ENCODE measurements around the gene SP2.

SP2 gene

GRCh38 chr17:47891545-47892088, 4.4 kb upstream of the SP2 start:
- Mint-ChIP-seq H3K4me1 (ENCODE audit: low read depth) (peaks cover 20% of the 10 kb centered on the region), H3K9me3 (no peaks in the 10 kb centered on the region), H3K27me3 (ENCODE audit: low read depth) (no peaks in the 10 kb centered on the region), H3K36me3 (ENCODE audit: low read depth) (peaks cover 1% of the 10 kb centered on the region), H3K4me3 (no peak overlapping the region), H3K27ac (peak overlapping the region; percentile 45)
- no peak for DNase-seq (ENCODE audit: low spot score)

DNA sequence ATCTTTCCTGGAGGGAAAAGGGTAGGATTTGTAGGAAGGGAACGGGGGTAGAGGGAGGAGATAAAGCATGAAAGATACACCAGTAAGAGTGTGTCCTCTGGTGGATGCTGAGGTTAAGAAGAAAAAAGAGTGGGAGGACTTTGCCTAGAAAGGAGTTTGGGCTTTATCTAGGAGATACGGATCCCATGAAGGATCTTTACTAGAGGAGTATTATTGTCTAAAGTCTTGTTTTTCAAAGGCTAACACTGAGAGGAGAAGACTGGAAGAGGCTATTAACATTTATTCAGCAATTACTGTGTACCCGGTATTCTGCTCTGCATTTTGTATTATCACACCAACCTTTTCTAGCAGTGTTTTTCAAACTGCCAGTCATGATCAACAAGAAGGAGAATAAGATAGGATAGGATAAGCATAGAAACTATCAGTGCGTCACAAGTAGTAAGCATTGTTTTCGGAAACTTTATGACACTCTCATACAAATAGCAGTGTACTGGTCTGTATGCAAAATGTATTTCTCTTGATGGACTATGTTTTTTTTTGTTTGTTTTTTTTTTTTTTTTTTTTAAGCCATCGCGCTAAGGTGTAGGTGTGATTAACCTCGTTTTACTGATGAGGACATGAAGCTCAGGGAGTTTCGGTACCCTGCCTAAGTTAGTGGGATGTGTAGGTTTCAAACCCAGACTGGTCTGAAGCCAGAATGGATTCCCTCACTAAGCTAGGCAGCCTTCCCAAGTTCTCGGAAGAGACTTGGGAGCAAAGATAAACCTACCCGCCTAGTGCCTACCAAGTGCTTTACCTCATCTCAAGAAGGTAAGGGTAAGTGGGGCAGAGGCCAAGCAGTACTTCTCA, 1.3 kb upstream of the SP2 start:
- H3K4me1 Mint-ChIP-seq (ENCODE audit: low read depth), result peaks cover 36% of the 10 kb centered on the region

GRCh38 chr17:47895347-47895855, 635 bp upstream of the SP2 start:
- Mint-ChIP-seq H3K9me3 (no peaks in the 10 kb centered on the region), H3K4me1 (ENCODE audit: low read depth) (peaks cover 35% of the 10 kb centered on the region), H3K27me3 (ENCODE audit: low read depth) (no peaks in the 10 kb centered on the region), H3K27ac (peak overlapping the region; percentile 99), H3K4me3 (peak overlapping the region; percentile 93), H3K36me3 (ENCODE audit: low read depth) (peaks cover 11% of the 10 kb centered on the region)
- no peak for DNase-seq (ENCODE audit: low spot score)

More for the DNA sequence above, 1.3 kb upstream of the SP2 start:
- DNase-seq (ENCODE audit: low spot score), result no peak
- H3K27me3 Mint-ChIP-seq (ENCODE audit: low read depth), result no peaks in the 10 kb centered on the region
- no peaks in the 10 kb centered on the region for H3K9me3 Mint-ChIP-seq
- peaks cover 11% of the 10 kb centered on the region for H3K36me3 Mint-ChIP-seq (ENCODE audit: low read depth)
- H3K4me3 Mint-ChIP-seq, result peak overlapping the region; percentile 93
- peak overlapping the region; percentile 99 for H3K27ac Mint-ChIP-seq

DNA sequence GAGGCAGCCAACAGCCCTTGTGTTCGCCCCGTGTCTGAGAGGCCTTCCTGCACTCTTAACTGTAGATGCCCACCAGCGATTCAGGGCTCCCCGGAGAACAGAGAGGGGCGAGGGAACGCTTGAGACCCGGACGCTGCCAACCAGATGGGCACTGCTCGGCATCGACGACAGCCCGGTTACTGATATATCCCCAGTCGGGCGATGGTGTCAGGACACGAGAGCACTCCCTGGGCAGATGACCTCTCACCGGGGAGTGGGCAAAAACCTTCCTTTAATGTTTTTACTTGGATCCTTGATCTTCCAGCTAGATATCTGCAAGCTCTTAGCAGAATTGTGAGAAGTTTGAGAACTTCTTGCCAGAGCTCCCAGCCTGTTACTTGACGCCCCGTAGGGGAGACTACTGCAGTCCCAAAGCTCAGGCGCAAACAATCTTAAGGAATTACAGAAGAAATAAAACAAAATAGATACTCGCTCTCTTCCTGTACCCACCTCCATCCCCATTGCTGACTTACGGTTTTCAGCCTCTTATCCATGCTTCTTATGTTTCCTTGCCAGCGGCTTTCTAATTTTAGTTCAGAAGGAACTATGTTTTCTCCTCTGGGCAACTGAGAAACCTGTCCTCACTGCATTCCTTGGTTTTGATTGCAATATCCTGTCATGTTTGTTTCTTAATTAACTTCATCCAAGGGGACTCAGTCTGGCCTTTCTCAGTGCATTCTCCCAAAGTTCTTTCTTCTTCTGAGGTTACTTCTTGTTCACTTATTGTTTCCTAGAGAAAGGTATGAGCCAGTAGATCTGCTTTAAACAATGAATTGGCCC, 845 bp downstream of the SP2 start:
- no peak for DNase-seq (ENCODE audit: low spot score)
- peaks cover 30% of the 10 kb centered on the region for H3K4me1 Mint-ChIP-seq (ENCODE audit: low read depth)
- no peaks in the 10 kb centered on the region for H3K9me3 Mint-ChIP-seq
- no peaks in the 10 kb centered on the region for H3K27me3 Mint-ChIP-seq (ENCODE audit: low read depth)
- peak overlapping the region; percentile 93 for H3K27ac Mint-ChIP-seq
- peaks cover 11% of the 10 kb centered on the region for H3K36me3 Mint-ChIP-seq (ENCODE audit: low read depth)
- H3K4me3 Mint-ChIP-seq, result peak overlapping the region; percentile 88

- Mint-ChIP-seq H3K27me3 (ENCODE audit: low read depth) (no peaks in the 10 kb centered on the region), H3K4me1 (ENCODE audit: low read depth) (peaks cover 33% of the 10 kb centered on the region), H3K36me3 (ENCODE audit: low read depth) (peaks cover 16% of the 10 kb centered on the region), H3K9me3 (no peaks in the 10 kb centered on the region), H3K27ac (no peak overlapping the region), H3K4me3 (peak overlapping the region; percentile 88)
- no peak for DNase-seq (ENCODE audit: low spot score)
Measured at GRCh38 chr17:47897561-47897960, 1.5 kb downstream of the SP2 start.

- H3K36me3 Mint-ChIP-seq (ENCODE audit: low read depth), result peaks cover 16% of the 10 kb centered on the region
- no peak overlapping the region for H3K4me3 Mint-ChIP-seq
- no peaks in the 10 kb centered on the region for H3K9me3 Mint-ChIP-seq
- no peak for DNase-seq (ENCODE audit: low spot score)
- H3K4me1 Mint-ChIP-seq (ENCODE audit: low read depth), result peaks cover 33% of the 10 kb centered on the region
- H3K27me3 Mint-ChIP-seq (ENCODE audit: low read depth), result no peaks in the 10 kb centered on the region
- no peak overlapping the region for H3K27ac Mint-ChIP-seq
Measured at GRCh38 chr17:47898241-47898640, 2.2 kb downstream of the SP2 start.

DNA sequence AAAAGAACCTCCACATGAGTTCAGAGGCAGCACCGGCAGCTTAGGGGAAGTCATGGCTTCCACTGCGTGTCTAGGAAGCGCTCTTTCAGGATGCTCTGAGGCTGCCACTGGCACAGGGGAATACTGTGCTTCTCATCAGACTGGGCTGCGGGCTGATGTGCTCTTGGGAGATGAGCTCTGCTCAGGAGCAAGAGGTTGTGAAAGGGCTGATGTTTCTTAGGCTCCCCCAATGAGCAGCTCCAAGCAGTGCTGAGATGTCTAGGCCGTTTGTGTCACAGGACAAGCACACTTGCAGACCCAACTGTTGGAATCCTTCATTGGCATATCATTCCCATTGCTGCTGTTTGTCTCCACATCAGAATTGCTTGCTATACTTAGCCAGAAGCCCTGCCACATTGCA, 3.6 kb downstream of the SP2 start:
- H3K4me1 Mint-ChIP-seq (ENCODE audit: low read depth), result peaks cover 26% of the 10 kb centered on the region
- H3K9me3 Mint-ChIP-seq, result no peaks in the 10 kb centered on the region
- no peaks in the 10 kb centered on the region for H3K27me3 Mint-ChIP-seq (ENCODE audit: low read depth)
- DNase-seq (ENCODE audit: low spot score), result no peak
- H3K4me3 Mint-ChIP-seq, result no peak overlapping the region
- peaks cover 19% of the 10 kb centered on the region for H3K36me3 Mint-ChIP-seq (ENCODE audit: low read depth)
- no peak overlapping the region for H3K27ac Mint-ChIP-seq

- DNase-seq (ENCODE audit: low spot score), result no peak
- no peak overlapping the region for H3K4me3 Mint-ChIP-seq
- H3K27me3 Mint-ChIP-seq (ENCODE audit: low read depth), result no peaks in the 10 kb centered on the region
- no peak overlapping the region for H3K27ac Mint-ChIP-seq
- peaks cover 22% of the 10 kb centered on the region for H3K36me3 Mint-ChIP-seq (ENCODE audit: low read depth)
- H3K9me3 Mint-ChIP-seq, result no peaks in the 10 kb centered on the region
- H3K4me1 Mint-ChIP-seq (ENCODE audit: low read depth), result peaks cover 25% of the 10 kb centered on the region
Measured at GRCh38 chr17:47901423-47901822, 5.4 kb downstream of the SP2 start.

DNA sequence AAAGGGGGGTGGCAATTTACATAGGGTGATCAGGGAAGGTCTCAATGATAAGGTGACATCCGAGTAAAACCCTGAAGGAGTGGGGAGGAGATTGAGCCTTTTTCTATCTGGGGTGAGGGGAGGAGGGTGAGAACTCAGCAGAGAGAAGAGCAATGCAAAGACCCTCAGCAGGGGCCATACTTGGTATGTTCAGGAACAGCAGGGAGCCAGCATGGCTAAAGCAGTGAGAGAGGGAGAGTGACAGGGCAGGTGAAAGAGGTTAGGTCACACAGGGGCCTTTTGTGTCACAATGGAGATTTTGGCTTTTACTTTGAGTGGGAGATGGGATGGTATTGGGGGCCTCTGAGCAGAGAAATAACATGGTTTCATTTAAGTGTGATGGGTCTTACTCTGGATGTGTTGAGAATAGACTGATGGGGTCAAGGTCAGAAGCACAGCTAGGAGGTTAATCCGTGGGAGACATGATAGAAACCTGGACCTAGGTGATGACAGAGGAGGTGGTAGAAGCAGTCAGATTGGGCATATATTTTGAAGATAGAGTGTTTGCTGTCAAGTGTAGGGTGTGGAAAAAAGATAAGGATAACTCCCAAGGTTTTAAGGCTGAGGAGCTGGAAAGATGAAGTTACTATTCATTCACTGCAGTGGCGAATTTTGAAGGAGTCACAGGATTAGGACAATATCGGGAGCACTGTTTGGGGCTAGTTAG, 6.2 kb downstream of the SP2 start:
- H3K4me1 Mint-ChIP-seq (ENCODE audit: low read depth), result peaks cover 27% of the 10 kb centered on the region
- H3K27ac Mint-ChIP-seq, result peak overlapping the region; percentile 2
- no peaks in the 10 kb centered on the region for H3K27me3 Mint-ChIP-seq (ENCODE audit: low read depth)
- no peaks in the 10 kb centered on the region for H3K9me3 Mint-ChIP-seq
- peaks cover 22% of the 10 kb centered on the region for H3K36me3 Mint-ChIP-seq (ENCODE audit: low read depth)
- H3K4me3 Mint-ChIP-seq, result no peak overlapping the region
- DNase-seq (ENCODE audit: low spot score), result no peak

GRCh38 chr17:47905221-47905733, 9.2 kb downstream of the SP2 start:
- peaks cover 18% of the 10 kb centered on the region for H3K4me1 Mint-ChIP-seq (ENCODE audit: low read depth)
- peaks cover 21% of the 10 kb centered on the region for H3K36me3 Mint-ChIP-seq (ENCODE audit: low read depth)
- H3K27me3 Mint-ChIP-seq (ENCODE audit: low read depth), result no peaks in the 10 kb centered on the region
- no peaks in the 10 kb centered on the region for H3K9me3 Mint-ChIP-seq
- no peak overlapping the region for H3K27ac Mint-ChIP-seq
- H3K4me3 Mint-ChIP-seq, result no peak overlapping the region
- DNase-seq (ENCODE audit: low spot score), result no peak

GRCh38 chr17:47906443-47906842, 10.4 kb downstream of the SP2 start:
- Mint-ChIP-seq H3K9me3 (no peaks in the 10 kb centered on the region), H3K27ac (no peak overlapping the region), H3K4me3 (no peak overlapping the region), H3K4me1 (ENCODE audit: low read depth) (peaks cover 19% of the 10 kb centered on the region), H3K36me3 (ENCODE audit: low read depth) (peaks cover 22% of the 10 kb centered on the region), H3K27me3 (ENCODE audit: low read depth) (no peaks in the 10 kb centered on the region)
- DNase-seq (ENCODE audit: low spot score), result no peak

DNA sequence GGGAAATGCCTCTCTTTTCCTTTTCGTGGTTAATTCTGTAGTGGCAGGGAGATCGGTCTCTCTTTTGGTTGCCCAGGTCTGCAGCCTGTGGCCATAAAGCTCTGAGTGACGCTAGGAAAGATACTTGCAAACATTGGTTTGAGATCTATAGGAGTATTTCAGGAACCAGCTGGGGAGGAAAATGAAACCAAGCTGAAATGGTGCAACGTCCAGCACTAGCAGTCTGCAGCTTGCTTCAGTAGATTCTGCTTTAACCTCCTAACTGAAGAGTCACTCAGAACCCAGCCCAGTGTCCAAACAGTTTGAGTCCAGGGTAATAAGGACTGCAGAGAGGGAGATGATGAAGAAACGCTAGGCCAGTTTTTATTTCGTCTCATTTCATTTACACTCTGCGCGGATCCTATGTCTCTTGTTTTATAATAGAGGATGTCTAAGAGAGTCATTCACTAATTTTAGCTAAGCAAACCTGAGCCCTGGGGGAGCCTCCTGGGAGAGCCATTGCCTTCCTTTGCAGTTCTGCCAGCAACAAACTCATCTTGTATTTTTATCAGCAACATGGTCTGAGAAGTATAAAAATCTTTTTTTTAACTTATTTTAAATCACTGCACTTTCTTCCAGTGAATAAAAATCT, 12.0 kb downstream of the SP2 start:
- no peak for DNase-seq (ENCODE audit: low spot score)
- peaks cover 15% of the 10 kb centered on the region for H3K4me1 Mint-ChIP-seq (ENCODE audit: low read depth)
- H3K4me3 Mint-ChIP-seq, result no peak overlapping the region
- no peaks in the 10 kb centered on the region for H3K9me3 Mint-ChIP-seq
- H3K27me3 Mint-ChIP-seq (ENCODE audit: low read depth), result no peaks in the 10 kb centered on the region
- H3K27ac Mint-ChIP-seq, result no peak overlapping the region
- peaks cover 17% of the 10 kb centered on the region for H3K36me3 Mint-ChIP-seq (ENCODE audit: low read depth)

DNA sequence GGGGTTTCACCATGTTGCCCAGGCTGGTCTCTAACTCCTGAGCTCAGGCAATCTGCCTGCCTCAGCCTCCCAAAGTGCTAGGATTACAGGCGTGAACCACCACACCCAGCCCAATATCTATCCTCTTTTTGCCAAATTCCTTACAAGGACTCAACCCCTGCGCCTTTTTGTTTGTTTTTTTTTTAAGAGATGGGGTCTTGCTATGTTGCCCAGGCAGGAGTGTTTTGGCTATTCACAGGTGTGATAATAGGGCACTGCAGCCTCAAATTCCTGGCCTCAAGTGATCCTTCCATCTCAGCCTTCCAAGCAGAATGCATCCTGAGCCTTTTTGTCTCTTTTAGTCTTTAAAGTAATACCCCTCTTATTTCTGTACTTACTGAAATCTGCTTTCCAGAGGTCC, 17.0 kb downstream of the SP2 start:
- no peak overlapping the region for H3K27ac Mint-ChIP-seq
- no peak for DNase-seq (ENCODE audit: low spot score)
- no peaks in the 10 kb centered on the region for H3K9me3 Mint-ChIP-seq
- H3K4me3 Mint-ChIP-seq, result no peak overlapping the region
- peaks cover 4% of the 10 kb centered on the region for H3K4me1 Mint-ChIP-seq (ENCODE audit: low read depth)
- no peaks in the 10 kb centered on the region for H3K27me3 Mint-ChIP-seq (ENCODE audit: low read depth)
- H3K36me3 Mint-ChIP-seq (ENCODE audit: low read depth), result peaks cover 19% of the 10 kb centered on the region
